SK-N-DZ (cell line): Measurements from ENCODE around the gene ZNF862.
"Not testable (repeated sequence)": the region's sequence is repeated elsewhere in the genome, so short reads cannot be mapped to it uniquely, and the experiment has no call there.

Source experiments
- DNase-seq: peaks from one replicate; pipeline ENCODE4 v3.0.0-alpha.2; 2015; ENCODE audit warnings: low spot score

The ZNF862 gene

GRCh38 chr7:149824748-149825566 lies 13.2 kb upstream of the ZNF862 start:
- no peak for DNase-seq

- DNase-seq: no peak
These were observed 12.4 kb upstream of the ZNF862 start for GRCh38 chr7:149825567-149826343.

GRCh38 chr7:149826344-149827088 lies 11.7 kb upstream of the ZNF862 start:
- DNase-seq: no peak

- DNase-seq: no peak
These were observed 10.8 kb upstream of the ZNF862 start for GRCh38 chr7:149827089-149827981.

GRCh38 chr7:149828357-149829309 lies 9.5 kb upstream of the ZNF862 start:
- no peak for DNase-seq

- DNase-seq: not testable (repeated sequence)
These were observed 7.6 kb upstream of the ZNF862 start for GRCh38 chr7:149830527-149830926.

- DNase-seq: no peak
These were observed 7.0 kb upstream of the ZNF862 start for GRCh38 chr7:149830997-149831740.

GRCh38 chr7:149831741-149832219 lies 6.4 kb upstream of the ZNF862 start:
- DNase-seq: no peak

GRCh38 chr7:149832332-149833041 lies 5.7 kb upstream of the ZNF862 start:
- DNase-seq: no peak

GRCh38 chr7:149833495-149834130 lies 4.6 kb upstream of the ZNF862 start:
- no peak for DNase-seq

- no peak for DNase-seq
These were observed 3.6 kb upstream of the ZNF862 start for GRCh38 chr7:149834601-149835000.

GRCh38 chr7:149836434-149836833 lies 1.7 kb upstream of the ZNF862 start:
- DNase-seq: no peak

GRCh38 chr7:149837564-149838223 lies 481 bp upstream of the ZNF862 start:
- DNase-seq: no peak

GRCh38 chr7:149838992-149839408 lies 825 bp downstream of the ZNF862 start:
- no peak for DNase-seq

- no peak for DNase-seq
These were observed 1.8 kb downstream of the ZNF862 start for GRCh38 chr7:149839933-149840332.

- no peak for DNase-seq
These were observed 5.4 kb downstream of the ZNF862 start for GRCh38 chr7:149843566-149843965.

GRCh38 chr7:149844445-149844844 lies 6.3 kb downstream of the ZNF862 start:
- no peak for DNase-seq
